Panc1 (cell line): ENCODE measurements around the gene NEK6.

Experiments used
- CTCF ChIP-seq: fragments of 450-650 bp; IDR thresholded peaks from 2 replicates; pipeline ENCODE4 v1.5.1; 2017; ENCODE audit warnings: mild to moderate bottlenecking
- POLR2AphosphoS5 ChIP-seq: IDR thresholded peaks from 2 replicates; pipeline ENCODE4 v1.6.1; 2012; ENCODE audit warnings: mild to moderate bottlenecking, low read depth, low read length, moderate library complexity
- SIN3A ChIP-seq: IDR thresholded peaks from 2 replicates; pipeline ENCODE4 v1.6.1; 2012; ENCODE audit warnings: low read depth, mild to moderate bottlenecking, low read length, moderate library complexity, borderline replicate concordance; ENCODE audit not compliant: insufficient read depth

GRCh38 chr9:124242331-124243194, 15.2 kb upstream of the NEK6 start:
- no peak for TF ChIP-seq CTCF
- TF ChIP-seq POLR2AphosphoS5, result no peak
- TF ChIP-seq SIN3A, result no peak
